ENCODE data around the gene HSPBP1. TPM values are rescaled to one million over a fixed set of nuclear protein-coding genes. Genes with fewer than 3 reads are reported as not detected.

The HSPBP1 gene
- total and polyA plus RNA-seq, 9 of the 15 experiments (the other 6 are each of a cell fraction or from before 2014, with no cell fraction given), result 0.83 to 81.3 (median 21.8) TPM

DNA sequence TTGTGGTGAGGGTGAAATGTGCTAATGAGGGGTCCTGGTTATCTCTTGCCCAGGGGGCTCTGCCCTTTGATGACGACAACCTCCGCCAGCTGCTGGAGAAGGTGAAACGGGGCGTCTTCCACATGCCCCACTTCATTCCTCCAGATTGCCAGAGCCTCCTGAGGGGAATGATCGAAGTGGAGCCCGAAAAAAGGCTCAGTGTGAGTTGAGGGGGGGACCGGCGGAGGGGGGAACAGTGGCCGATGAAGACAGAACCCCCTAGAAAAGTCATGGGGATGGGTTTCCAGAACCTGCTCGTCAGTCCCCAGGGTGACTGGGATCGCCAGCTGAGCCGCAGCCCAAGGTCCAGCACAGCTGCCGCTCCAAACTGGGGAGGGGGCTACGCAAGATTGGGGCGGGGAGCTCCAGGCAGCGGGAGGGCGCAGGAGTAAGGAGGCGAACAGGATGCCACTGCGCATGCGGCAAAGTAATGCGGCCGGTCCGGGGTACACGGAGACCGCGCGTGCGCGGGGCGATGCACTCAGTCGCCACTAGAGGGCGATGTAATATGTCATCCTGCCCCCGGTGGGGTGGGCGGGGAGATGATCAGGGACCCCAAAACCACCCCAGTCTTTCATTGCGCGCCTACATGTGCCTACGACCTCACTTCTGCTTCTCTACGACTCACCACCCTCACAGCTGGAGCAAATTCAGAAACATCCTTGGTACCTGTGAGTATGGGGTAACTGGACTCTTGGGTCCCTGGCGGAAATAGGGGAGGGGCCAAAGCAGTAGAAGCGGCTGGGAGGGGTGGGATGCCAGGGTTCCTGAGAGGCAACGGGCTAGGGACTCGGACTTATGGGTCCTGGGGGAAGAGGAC is 21.8 kb upstream of the HSPBP1 start (continued):
- TF ChIP-seq, protein P1, sequence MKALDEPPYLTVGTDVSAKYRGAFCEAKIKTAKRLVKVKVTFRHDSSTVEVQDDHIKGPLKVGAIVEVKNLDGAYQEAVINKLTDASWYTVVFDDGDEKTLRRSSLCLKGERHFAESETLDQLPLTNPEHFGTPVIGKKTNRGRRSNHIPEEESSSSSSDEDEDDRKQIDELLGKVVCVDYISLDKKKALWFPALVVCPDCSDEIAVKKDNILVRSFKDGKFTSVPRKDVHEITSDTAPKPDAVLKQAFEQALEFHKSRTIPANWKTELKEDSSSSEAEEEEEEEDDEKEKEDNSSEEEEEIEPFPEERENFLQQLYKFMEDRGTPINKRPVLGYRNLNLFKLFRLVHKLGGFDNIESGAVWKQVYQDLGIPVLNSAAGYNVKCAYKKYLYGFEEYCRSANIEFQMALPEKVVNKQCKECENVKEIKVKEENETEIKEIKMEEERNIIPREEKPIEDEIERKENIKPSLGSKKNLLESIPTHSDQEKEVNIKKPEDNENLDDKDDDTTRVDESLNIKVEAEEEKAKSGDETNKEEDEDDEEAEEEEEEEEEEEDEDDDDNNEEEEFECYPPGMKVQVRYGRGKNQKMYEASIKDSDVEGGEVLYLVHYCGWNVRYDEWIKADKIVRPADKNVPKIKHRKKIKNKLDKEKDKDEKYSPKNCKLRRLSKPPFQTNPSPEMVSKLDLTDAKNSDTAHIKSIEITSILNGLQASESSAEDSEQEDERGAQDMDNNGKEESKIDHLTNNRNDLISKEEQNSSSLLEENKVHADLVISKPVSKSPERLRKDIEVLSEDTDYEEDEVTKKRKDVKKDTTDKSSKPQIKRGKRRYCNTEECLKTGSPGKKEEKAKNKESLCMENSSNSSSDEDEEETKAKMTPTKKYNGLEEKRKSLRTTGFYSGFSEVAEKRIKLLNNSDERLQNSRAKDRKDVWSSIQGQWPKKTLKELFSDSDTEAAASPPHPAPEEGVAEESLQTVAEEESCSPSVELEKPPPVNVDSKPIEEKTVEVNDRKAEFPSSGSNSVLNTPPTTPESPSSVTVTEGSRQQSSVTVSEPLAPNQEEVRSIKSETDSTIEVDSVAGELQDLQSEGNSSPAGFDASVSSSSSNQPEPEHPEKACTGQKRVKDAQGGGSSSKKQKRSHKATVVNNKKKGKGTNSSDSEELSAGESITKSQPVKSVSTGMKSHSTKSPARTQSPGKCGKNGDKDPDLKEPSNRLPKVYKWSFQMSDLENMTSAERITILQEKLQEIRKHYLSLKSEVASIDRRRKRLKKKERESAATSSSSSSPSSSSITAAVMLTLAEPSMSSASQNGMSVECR (CRISPR knock-in tag; IDR thresholded peaks at IDR 0.05), result no peak
- TF ChIP-seq RUNX1 (IDR thresholded peaks at IDR 0.05; ENCODE audit: low read depth) (no peak), ZNF780A (CRISPR knock-in tag; IDR thresholded peaks at IDR 0.05) (no peak), HMG20A (CRISPR knock-in tag; conservative IDR thresholded peaks at IDR 0.05) (no peak), CREB1 (IDR thresholded peaks at IDR 0.05) (no peak), CREB1 (CRISPR knock-in tag; IDR thresholded peaks at IDR 0.05) (peak; percentile 53; the same call in 1 of the 2 replicates), ZSCAN32 (CRISPR knock-in tag; IDR thresholded peaks at IDR 0.05) (no peak)
- TF ChIP-seq, protein P2, sequence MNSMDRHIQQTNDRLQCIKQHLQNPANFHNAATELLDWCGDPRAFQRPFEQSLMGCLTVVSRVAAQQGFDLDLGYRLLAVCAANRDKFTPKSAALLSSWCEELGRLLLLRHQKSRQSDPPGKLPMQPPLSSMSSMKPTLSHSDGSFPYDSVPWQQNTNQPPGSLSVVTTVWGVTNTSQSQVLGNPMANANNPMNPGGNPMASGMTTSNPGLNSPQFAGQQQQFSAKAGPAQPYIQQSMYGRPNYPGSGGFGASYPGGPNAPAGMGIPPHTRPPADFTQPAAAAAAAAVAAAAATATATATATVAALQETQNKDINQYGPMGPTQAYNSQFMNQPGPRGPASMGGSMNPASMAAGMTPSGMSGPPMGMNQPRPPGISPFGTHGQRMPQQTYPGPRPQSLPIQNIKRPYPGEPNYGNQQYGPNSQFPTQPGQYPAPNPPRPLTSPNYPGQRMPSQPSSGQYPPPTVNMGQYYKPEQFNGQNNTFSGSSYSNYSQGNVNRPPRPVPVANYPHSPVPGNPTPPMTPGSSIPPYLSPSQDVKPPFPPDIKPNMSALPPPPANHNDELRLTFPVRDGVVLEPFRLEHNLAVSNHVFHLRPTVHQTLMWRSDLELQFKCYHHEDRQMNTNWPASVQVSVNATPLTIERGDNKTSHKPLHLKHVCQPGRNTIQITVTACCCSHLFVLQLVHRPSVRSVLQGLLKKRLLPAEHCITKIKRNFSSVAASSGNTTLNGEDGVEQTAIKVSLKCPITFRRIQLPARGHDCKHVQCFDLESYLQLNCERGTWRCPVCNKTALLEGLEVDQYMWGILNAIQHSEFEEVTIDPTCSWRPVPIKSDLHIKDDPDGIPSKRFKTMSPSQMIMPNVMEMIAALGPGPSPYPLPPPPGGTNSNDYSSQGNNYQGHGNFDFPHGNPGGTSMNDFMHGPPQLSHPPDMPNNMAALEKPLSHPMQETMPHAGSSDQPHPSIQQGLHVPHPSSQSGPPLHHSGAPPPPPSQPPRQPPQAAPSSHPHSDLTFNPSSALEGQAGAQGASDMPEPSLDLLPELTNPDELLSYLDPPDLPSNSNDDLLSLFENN (IDR thresholded peaks at IDR 0.05; ENCODE audit: low read depth in 2 of 2, low read length in 2 of 2), result no peak
- TF ChIP-seq, protein P3, sequence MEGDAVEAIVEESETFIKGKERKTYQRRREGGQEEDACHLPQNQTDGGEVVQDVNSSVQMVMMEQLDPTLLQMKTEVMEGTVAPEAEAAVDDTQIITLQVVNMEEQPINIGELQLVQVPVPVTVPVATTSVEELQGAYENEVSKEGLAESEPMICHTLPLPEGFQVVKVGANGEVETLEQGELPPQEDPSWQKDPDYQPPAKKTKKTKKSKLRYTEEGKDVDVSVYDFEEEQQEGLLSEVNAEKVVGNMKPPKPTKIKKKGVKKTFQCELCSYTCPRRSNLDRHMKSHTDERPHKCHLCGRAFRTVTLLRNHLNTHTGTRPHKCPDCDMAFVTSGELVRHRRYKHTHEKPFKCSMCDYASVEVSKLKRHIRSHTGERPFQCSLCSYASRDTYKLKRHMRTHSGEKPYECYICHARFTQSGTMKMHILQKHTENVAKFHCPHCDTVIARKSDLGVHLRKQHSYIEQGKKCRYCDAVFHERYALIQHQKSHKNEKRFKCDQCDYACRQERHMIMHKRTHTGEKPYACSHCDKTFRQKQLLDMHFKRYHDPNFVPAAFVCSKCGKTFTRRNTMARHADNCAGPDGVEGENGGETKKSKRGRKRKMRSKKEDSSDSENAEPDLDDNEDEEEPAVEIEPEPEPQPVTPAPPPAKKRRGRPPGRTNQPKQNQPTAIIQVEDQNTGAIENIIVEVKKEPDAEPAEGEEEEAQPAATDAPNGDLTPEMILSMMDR (IDR thresholded peaks at IDR 0.05 in 2 of 3, conservative IDR thresholded peaks at IDR 0.05 in 1 of 3; ENCODE audit: insufficient read depth in 2 of 3, low read depth in 1 of 3, low read length in 3 of 3), result peak; percentile 86 to 93 (median 90)
- TF ChIP-seq, protein P4, sequence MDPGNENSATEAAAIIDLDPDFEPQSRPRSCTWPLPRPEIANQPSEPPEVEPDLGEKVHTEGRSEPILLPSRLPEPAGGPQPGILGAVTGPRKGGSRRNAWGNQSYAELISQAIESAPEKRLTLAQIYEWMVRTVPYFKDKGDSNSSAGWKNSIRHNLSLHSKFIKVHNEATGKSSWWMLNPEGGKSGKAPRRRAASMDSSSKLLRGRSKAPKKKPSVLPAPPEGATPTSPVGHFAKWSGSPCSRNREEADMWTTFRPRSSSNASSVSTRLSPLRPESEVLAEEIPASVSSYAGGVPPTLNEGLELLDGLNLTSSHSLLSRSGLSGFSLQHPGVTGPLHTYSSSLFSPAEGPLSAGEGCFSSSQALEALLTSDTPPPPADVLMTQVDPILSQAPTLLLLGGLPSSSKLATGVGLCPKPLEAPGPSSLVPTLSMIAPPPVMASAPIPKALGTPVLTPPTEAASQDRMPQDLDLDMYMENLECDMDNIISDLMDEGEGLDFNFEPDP (CRISPR knock-in tag; IDR thresholded peaks at IDR 0.05), result no peak
- TF ChIP-seq, protein P5, sequence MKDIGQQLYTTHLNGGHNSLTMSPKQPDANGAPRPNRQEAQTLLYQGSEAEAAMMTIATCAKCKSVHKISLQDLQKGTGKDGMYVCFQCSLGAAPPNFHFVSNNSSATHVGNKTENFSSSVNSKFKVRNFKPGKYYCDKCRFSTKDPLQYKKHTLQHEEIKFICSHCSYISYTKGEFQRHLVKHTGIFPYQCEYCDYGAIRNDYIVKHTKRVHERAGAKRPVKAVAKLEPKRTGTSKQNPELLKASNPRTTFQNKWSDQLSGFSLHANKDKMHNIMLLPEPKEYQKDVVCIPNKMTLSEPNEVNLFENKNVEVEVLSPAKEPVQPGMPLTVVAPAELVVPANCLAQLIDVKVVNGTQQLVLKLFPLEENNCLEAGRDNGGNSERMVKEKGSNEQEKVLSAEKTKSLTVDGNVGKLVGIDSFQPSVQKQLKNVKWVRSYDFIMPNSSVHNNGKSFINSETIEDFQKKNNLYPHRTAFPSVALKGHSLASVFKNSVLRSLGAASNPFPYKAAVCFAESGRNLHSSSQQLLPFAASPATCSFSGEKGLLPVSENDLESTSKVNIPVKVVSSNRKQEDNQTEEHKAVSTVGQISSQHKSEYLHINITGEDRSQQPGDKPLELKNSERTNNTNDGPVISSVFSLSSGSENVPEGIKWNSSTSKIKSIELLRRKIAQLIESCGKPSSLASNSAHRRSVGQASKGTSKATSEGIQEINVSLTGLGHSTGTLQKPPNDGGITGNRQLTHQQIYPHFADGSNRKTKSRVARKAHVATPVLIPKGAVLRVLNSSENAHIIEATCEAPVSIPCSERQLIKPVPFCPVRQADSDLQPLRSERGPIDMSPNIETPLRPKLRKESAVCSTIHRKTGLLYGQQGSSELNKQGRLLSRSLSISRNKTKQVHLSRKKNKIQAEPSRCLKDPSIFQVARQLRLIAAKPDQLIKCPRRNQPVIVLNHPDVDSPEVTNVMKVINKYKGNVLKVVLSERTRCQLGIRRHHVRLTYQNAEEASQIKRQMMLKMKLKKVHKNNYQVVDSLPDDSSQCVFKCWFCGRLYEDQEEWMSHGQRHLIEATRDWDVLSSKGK (CRISPR knock-in tag; IDR thresholded peaks at IDR 0.05), result no peak
